ENCODE data around the gene MEDAG. TPM values are rescaled to one million over a fixed set of nuclear protein-coding genes. Genes with fewer than 3 reads are reported as not detected.

The MEDAG gene
- polyA plus RNA-seq, 1 donor (not counting 4 experiments of a cell fraction or from before 2014, with no cell fraction given), result 0.03 TPM

DNA sequence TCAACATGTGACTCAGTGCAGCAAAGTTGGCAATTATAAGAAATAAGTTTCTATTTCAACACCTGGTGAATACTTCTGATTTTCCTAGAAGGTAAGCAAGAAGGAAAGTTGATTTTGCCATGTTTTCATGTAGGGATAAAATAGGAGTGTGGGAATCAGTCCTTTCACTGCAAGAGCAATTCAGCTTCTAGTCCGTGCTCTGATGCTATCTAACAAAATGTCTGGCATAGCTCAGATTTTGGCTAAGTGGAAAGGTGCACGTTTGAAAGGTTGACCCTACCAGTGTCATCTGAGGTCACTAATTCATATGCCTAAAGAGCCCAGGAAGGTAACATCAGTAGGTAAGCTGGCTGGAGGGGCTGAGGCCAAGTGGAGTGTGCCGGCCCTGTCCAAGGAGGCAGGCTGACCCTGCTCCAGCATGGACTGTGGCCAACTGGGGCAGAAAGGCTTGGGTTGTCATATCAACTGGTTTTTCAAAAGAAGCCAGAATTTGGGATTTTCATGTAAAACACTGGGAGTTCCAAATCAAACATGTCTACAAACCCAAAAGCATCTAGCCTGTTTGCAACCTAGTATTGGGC is 38.9 kb upstream of the MEDAG start:
- no peak for FAIRE-seq
- no peaks in the 10 kb centered on the region for H3K9me3 ChIP-seq (ENCODE audit: control insufficient read depth, low read depth, low read length)
- H3K79me2 ChIP-seq (ENCODE audit: control insufficient read depth, insufficient read depth, low read length), result no peaks in the 10 kb centered on the region
- H3K4me2 ChIP-seq (ENCODE audit: control insufficient read depth, extremely low read depth, insufficient read depth, low read depth, low read length), result no peak overlapping the region
- no peaks in the 10 kb centered on the region for H3K9me1 ChIP-seq (ENCODE audit: control insufficient read depth, extremely low read depth, insufficient read depth, low read length)
- H3K27me3 ChIP-seq (ENCODE audit: control insufficient read depth, extremely low read depth, insufficient read depth, low read length), result no peaks in the 10 kb centered on the region
- dilution Hi-C loops (cut with MboI; ENCODE audit: extremely low pct_ligation_motif_present, low sequenced_read_pairs), result loop anchor here (10.0 kb wide), 1 partner anchor 72 kb away; no protein-coding TSS in a partner anchor
- H2AFZ ChIP-seq (ENCODE audit: control insufficient read depth, low read length), result no peak overlapping the region
- no peak overlapping the region for H3K4me3 ChIP-seq (ENCODE audit: control insufficient read depth in 2 of 3, extremely low read depth in 1 of 3, insufficient read depth in 2 of 3, low read depth in 1 of 3, low read length in 3 of 3)
- no peak for DNase-seq (ENCODE audit: low read depth, low spot score)
- H3K27ac ChIP-seq (ENCODE audit: control insufficient read depth, insufficient read depth, low read length), result no peak overlapping the region
- H3K36me3 ChIP-seq (ENCODE audit: control insufficient read depth in 2 of 2, extremely low read depth in 1 of 2, insufficient read depth in 2 of 2, low read length in 2 of 2), result no peaks in the 10 kb centered on the region
- peaks cover 25% of the 10 kb centered on the region for H3K4me1 ChIP-seq (ENCODE audit: control insufficient read depth, extremely low read depth, insufficient read depth, low read length)
- H3K9ac ChIP-seq (ENCODE audit: control insufficient read depth, extremely low read depth, insufficient read depth, low read length), result no peak overlapping the region
- no peak for TF ChIP-seq EZH2 (IDR thresholded peaks at IDR 0.05; ENCODE audit: low read length)
- TF ChIP-seq, protein P1, sequence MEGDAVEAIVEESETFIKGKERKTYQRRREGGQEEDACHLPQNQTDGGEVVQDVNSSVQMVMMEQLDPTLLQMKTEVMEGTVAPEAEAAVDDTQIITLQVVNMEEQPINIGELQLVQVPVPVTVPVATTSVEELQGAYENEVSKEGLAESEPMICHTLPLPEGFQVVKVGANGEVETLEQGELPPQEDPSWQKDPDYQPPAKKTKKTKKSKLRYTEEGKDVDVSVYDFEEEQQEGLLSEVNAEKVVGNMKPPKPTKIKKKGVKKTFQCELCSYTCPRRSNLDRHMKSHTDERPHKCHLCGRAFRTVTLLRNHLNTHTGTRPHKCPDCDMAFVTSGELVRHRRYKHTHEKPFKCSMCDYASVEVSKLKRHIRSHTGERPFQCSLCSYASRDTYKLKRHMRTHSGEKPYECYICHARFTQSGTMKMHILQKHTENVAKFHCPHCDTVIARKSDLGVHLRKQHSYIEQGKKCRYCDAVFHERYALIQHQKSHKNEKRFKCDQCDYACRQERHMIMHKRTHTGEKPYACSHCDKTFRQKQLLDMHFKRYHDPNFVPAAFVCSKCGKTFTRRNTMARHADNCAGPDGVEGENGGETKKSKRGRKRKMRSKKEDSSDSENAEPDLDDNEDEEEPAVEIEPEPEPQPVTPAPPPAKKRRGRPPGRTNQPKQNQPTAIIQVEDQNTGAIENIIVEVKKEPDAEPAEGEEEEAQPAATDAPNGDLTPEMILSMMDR (optimal IDR thresholded peaks at IDR 0.05 in 1 of 3, IDR thresholded peaks at IDR 0.05 in 1 of 3, conservative IDR thresholded peaks at IDR 0.05 in 1 of 3; ENCODE audit: extremely low read depth in 1 of 3, insufficient read depth in 2 of 3, low read length in 3 of 3), result no peak
- no peaks in the 10 kb centered on the region for H4K20me1 ChIP-seq (ENCODE audit: control insufficient read depth, extremely low read depth, insufficient read depth, low read length)

DNA sequence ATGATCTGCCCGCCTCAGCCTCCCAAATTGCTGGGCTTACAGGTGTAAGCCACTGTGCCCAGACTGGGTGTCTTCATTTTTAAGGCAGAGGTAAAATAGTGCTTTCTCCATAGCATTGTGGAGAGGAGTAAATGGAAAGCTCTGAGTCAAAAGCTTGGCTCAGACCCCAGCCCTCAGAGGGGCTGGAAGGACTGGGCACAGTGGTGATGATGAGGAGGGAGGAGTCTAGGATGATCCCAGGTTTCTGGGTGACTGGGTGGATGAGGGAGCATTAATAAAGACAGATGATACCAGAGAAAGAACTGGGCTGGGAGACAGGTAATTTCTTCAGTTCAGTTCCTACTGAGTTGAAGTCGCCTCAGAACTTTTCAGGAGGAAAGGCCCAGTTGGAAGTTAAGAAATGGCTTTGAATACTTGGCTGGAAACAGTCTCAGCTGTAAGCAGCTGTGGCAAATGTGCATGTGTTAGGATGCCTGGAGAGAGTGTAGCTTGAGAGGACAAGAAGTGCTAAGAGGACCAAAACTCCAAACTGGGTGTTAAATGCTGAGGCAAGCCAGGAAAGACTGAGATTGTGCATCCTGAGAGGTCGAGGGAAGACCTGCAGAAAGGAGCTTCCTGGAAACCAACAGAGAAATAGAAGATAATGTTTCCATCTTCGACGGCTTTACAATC is 37.1 kb upstream of the MEDAG start:
- FAIRE-seq, result no peak

More for the DNA sequence above, 37.1 kb upstream of the MEDAG start:
- H3K9me1 ChIP-seq (ENCODE audit: control insufficient read depth, extremely low read depth, insufficient read depth, low read length), result no peaks in the 10 kb centered on the region
- H3K4me1 ChIP-seq (ENCODE audit: control insufficient read depth, extremely low read depth, insufficient read depth, low read length), result peaks cover 23% of the 10 kb centered on the region
- no peak overlapping the region for H3K9ac ChIP-seq (ENCODE audit: control insufficient read depth, extremely low read depth, insufficient read depth, low read length)
- no peak overlapping the region for H2AFZ ChIP-seq (ENCODE audit: control insufficient read depth, low read length)
- no peaks in the 10 kb centered on the region for H4K20me1 ChIP-seq (ENCODE audit: control insufficient read depth, extremely low read depth, insufficient read depth, low read length)
- H3K9me3 ChIP-seq (ENCODE audit: control insufficient read depth, low read depth, low read length), result no peaks in the 10 kb centered on the region
- H3K36me3 ChIP-seq (ENCODE audit: control insufficient read depth in 2 of 2, extremely low read depth in 1 of 2, insufficient read depth in 2 of 2, low read length in 2 of 2), result no peaks in the 10 kb centered on the region
- H3K4me2 ChIP-seq (ENCODE audit: control insufficient read depth, extremely low read depth, insufficient read depth, low read depth, low read length), result no peak overlapping the region
- TF ChIP-seq, protein P1 (optimal IDR thresholded peaks at IDR 0.05 in 1 of 3, IDR thresholded peaks at IDR 0.05 in 1 of 3, conservative IDR thresholded peaks at IDR 0.05 in 1 of 3; ENCODE audit: extremely low read depth in 1 of 3, insufficient read depth in 2 of 3, low read length in 3 of 3), result no peak
- TF ChIP-seq EZH2 (IDR thresholded peaks at IDR 0.05; ENCODE audit: low read length), result no peak
- H3K79me2 ChIP-seq (ENCODE audit: control insufficient read depth, insufficient read depth, low read length), result no peaks in the 10 kb centered on the region
- H3K4me3 ChIP-seq (ENCODE audit: control insufficient read depth in 2 of 3, extremely low read depth in 1 of 3, insufficient read depth in 2 of 3, low read depth in 1 of 3, low read length in 3 of 3), result no peak overlapping the region
- dilution Hi-C loops (cut with MboI; ENCODE audit: extremely low pct_ligation_motif_present, low sequenced_read_pairs), result loop anchor here (10.0 kb wide), 1 partner anchor 74 kb away; no protein-coding TSS in a partner anchor
- no peak for DNase-seq (ENCODE audit: low read depth, low spot score)
- no peak overlapping the region for H3K27ac ChIP-seq (ENCODE audit: control insufficient read depth, insufficient read depth, low read length)
- no peaks in the 10 kb centered on the region for H3K27me3 ChIP-seq (ENCODE audit: control insufficient read depth, extremely low read depth, insufficient read depth, low read length)
